Caco-2 (cell line): ENCODE data around the gene MED8. TPM values are rescaled to one million over a fixed set of nuclear protein-coding genes. Genes with fewer than 3 reads are reported as not detected.

Source experiments
- BruUV-seq: library from RNA; stranded (reverse); fragments of 400-500 nt; replicated peaks from 2 replicates; lab custom pipeline; 2021; lab: Mats Ljungman, UMichigan
- CTCF ChIA-PET: fragments of 300-600 bp; sonication (Branson Sonifier 250); formaldehyde crosslinking; loops from one replicate; lab custom pipeline; 2022; ENCODE audit warnings: antibody characterized with exemption; lab: Charles Lee
- POLR2A ChIA-PET: fragments of 300-600 bp; sonication (Branson Sonifier 250); formaldehyde crosslinking; loops from one replicate; lab custom pipeline; 2022; ENCODE audit warnings: antibody characterized with exemption; lab: Charles Lee
- DNase-seq, 2 experiments: peaks; one replicate each; pipeline versions ENCODE4 v3.0.0 to v3.0.0-alpha.2; 2020 to 2022
- H3K27me3 ChIP-seq: replicated peaks from 2 replicates; pipeline ENCODE4 v1.6.0; 2011; ENCODE audit warnings: low read length; ENCODE audit not compliant: control insufficient read depth, insufficient read depth
- H3K36me3 ChIP-seq: 2 replicates; pipeline ENCODE4 v1.5.1; 2011; ENCODE audit warnings: low read length; ENCODE audit not compliant: control insufficient read depth, insufficient read depth
- H3K4me1 ChIP-seq: fragments of 250-450 bp; sonication (Bioruptor Pico); 2 replicates; pipeline ENCODE4 v1.5.1; 2020; ENCODE audit warnings: mild to moderate bottlenecking
- H3K4me3 ChIP-seq: 2 replicates; pipeline ENCODE4 v1.5.1; 2011; ENCODE audit warnings: low read depth, mild to moderate bottlenecking, control low read depth, low read length
- H3K9me3 ChIP-seq: fragments of 250-450 bp; sonication (Bioruptor Pico); 2 replicates; pipeline ENCODE4 v1.5.1; 2020; ENCODE audit warnings: mild to moderate bottlenecking, moderate library complexity
- H3K27ac Mint-ChIP-seq: one replicate; pipeline ENCODE4 v1.8.0; 2022; ENCODE audit warnings: mixed read lengths; ENCODE audit not compliant: unreplicated experiment
- H3K27me3 Mint-ChIP-seq: one replicate; pipeline ENCODE4 v1.8.0; 2022; ENCODE audit warnings: mixed read lengths; ENCODE audit not compliant: insufficient read depth, unreplicated experiment
- H3K36me3 Mint-ChIP-seq: one replicate; pipeline ENCODE4 v1.8.0; 2022; ENCODE audit warnings: mild to moderate bottlenecking, mixed read lengths; ENCODE audit not compliant: insufficient read depth, unreplicated experiment
- H3K4me1 Mint-ChIP-seq: one replicate; pipeline ENCODE4 v1.8.0; 2022; ENCODE audit warnings: low read depth, mixed read lengths; ENCODE audit not compliant: unreplicated experiment
- H3K4me3 Mint-ChIP-seq: one replicate; pipeline ENCODE4 v1.8.0; 2022; ENCODE audit warnings: mild to moderate bottlenecking, moderate library complexity, mixed read lengths; ENCODE audit not compliant: unreplicated experiment
- H3K9me3 Mint-ChIP-seq: one replicate; pipeline ENCODE4 v1.8.0; 2022; ENCODE audit warnings: mixed read lengths; ENCODE audit not compliant: unreplicated experiment
- intact Hi-C: fragments of 100-400 bp; cut with micrococcal nuclease; formaldehyde crosslinking; loops from one replicate; pipeline ENCODE4 v1.10.0; 2022; ENCODE audit not compliant: unreplicated experiment
- total RNA-seq: library from RNA; stranded (reverse); gene quantifications from 2 replicates; pipeline ENCODE4 v1.2.3, GENCODE V29; 2022
- TF ChIP-seq, protein P1 (sequence below), 2 experiments: fragments of 200-600 bp in 1 of 2; IDR thresholded peaks; 1 replicate in 1 of 2; 2 replicates in 1 of 2; pipeline versions ENCODE4 v1.5.1 to v1.8.0; 2011 to 2022; ENCODE audit warnings: antibody characterized with exemption in 1 of 2, control low read depth in 1 of 2, inconsistent platforms in 1 of 2, low read depth in 1 of 2, low read length in 1 of 2, mild to moderate bottlenecking in 1 of 2, moderate library complexity in 1 of 2; ENCODE audit not compliant: insufficient read depth in 1 of 2, severe bottlenecking in 1 of 2, unreplicated experiment in 1 of 2

Gene MED8
- total RNA-seq, 1 experiment from 2014 or later: 35.8 TPM

- POLR2A ChIA-PET: no interaction called here
- TF ChIP-seq, protein P1, sequence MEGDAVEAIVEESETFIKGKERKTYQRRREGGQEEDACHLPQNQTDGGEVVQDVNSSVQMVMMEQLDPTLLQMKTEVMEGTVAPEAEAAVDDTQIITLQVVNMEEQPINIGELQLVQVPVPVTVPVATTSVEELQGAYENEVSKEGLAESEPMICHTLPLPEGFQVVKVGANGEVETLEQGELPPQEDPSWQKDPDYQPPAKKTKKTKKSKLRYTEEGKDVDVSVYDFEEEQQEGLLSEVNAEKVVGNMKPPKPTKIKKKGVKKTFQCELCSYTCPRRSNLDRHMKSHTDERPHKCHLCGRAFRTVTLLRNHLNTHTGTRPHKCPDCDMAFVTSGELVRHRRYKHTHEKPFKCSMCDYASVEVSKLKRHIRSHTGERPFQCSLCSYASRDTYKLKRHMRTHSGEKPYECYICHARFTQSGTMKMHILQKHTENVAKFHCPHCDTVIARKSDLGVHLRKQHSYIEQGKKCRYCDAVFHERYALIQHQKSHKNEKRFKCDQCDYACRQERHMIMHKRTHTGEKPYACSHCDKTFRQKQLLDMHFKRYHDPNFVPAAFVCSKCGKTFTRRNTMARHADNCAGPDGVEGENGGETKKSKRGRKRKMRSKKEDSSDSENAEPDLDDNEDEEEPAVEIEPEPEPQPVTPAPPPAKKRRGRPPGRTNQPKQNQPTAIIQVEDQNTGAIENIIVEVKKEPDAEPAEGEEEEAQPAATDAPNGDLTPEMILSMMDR (IDR thresholded peaks at IDR 0.05; ENCODE audit: insufficient read depth in 1 of 2, low read depth in 1 of 2, low read length in 1 of 2, severe bottlenecking in 1 of 2, unreplicated experiment in 1 of 2): no peak
- H3K9me3 Mint-ChIP-seq: no peaks in the 10 kb centered on the region
- H3K36me3 Mint-ChIP-seq: peaks cover 5% of the 10 kb centered on the region
- no peak overlapping the region for H3K27ac Mint-ChIP-seq
- H3K4me1 ChIP-seq: no peaks in the 10 kb centered on the region
- H3K27me3 ChIP-seq: no peaks in the 10 kb centered on the region
- no peaks in the 10 kb centered on the region for H3K9me3 ChIP-seq
- BruUV-seq: no TSS peak
- no peaks in the 10 kb centered on the region for H3K36me3 ChIP-seq
- no peaks in the 10 kb centered on the region for H3K4me1 Mint-ChIP-seq
- no peak for DNase-seq
- no peak overlapping the region for H3K4me3 Mint-ChIP-seq
- CTCF ChIA-PET: no interaction called here
- no peaks in the 10 kb centered on the region for H3K27me3 Mint-ChIP-seq
- H3K4me3 ChIP-seq: no peak overlapping the region
- intact Hi-C loops: no loop called here
Measured at GRCh38 chr1:43438576-43438952, 49.0 kb upstream of the MED8 start.

- CTCF ChIA-PET: no interaction called here
- H3K4me1 ChIP-seq: no peaks in the 10 kb centered on the region
- Mint-ChIP-seq H3K4me3 (no peak overlapping the region), H3K4me1 (no peaks in the 10 kb centered on the region), H3K36me3 (peaks cover 6% of the 10 kb centered on the region), H3K27ac (no peak overlapping the region), H3K27me3 (no peaks in the 10 kb centered on the region), H3K9me3 (no peaks in the 10 kb centered on the region)
- no peak for DNase-seq
- H3K9me3 ChIP-seq: no peaks in the 10 kb centered on the region
- no peaks in the 10 kb centered on the region for H3K36me3 ChIP-seq
- POLR2A ChIA-PET: no interaction called here
- intact Hi-C loops: no loop called here
- no peak overlapping the region for H3K4me3 ChIP-seq
- BruUV-seq: no TSS peak
- TF ChIP-seq, protein P1 (IDR thresholded peaks at IDR 0.05; ENCODE audit: insufficient read depth in 1 of 2, low read depth in 1 of 2, low read length in 1 of 2, severe bottlenecking in 1 of 2, unreplicated experiment in 1 of 2): no peak
- no peaks in the 10 kb centered on the region for H3K27me3 ChIP-seq
Measured at GRCh38 chr1:43438006-43438405, 48.4 kb upstream of the MED8 start.

- Mint-ChIP-seq H3K4me1 (no peaks in the 10 kb centered on the region), H3K27me3 (no peaks in the 10 kb centered on the region), H3K9me3 (no peaks in the 10 kb centered on the region), H3K27ac (no peak overlapping the region), H3K36me3 (peaks cover 6% of the 10 kb centered on the region), H3K4me3 (no peak overlapping the region)
- intact Hi-C loops: no loop called here
- POLR2A ChIA-PET: no interaction called here
- Histone ChIP-seq H3K36me3 (no peaks in the 10 kb centered on the region), H3K4me3 (no peak overlapping the region), H3K9me3 (no peaks in the 10 kb centered on the region), H3K27me3 (no peaks in the 10 kb centered on the region), H3K4me1 (no peaks in the 10 kb centered on the region)
- BruUV-seq: no TSS peak
- CTCF ChIA-PET: no interaction called here
- DNase-seq: no peak
- TF ChIP-seq, protein P1 (IDR thresholded peaks at IDR 0.05; ENCODE audit: insufficient read depth in 1 of 2, low read depth in 1 of 2, low read length in 1 of 2, severe bottlenecking in 1 of 2, unreplicated experiment in 1 of 2): no peak
Measured at GRCh38 chr1:43437031-43437973, 47.7 kb upstream of the MED8 start.
